Muscle layer of duodenum (tissue), 2 donors: Measurements from ENCODE around the gene TCTN1.

Experiments used
- H3K27ac ChIP-seq: one replicate; pipeline ENCODE4 v1.7.0; 2013; ENCODE audit warnings: mild to moderate bottlenecking, low read length
- H3K27me3 ChIP-seq: one replicate; pipeline ENCODE4 v1.7.0; 2013; ENCODE audit warnings: low read depth, mild to moderate bottlenecking, control low read depth, low read length
- H3K36me3 ChIP-seq, 2 donors: one replicate each; pipeline ENCODE4 v1.7.0; 2013; ENCODE audit warnings: low read length in 2 of 2, control low read depth in 1 of 2, mild to moderate bottlenecking in 1 of 2; ENCODE audit not compliant: insufficient read depth in 2 of 2, control insufficient read depth in 1 of 2
- H3K4me1 ChIP-seq, 2 donors: one replicate each; pipeline ENCODE4 v1.7.0; 2013; ENCODE audit warnings: low read length in 2 of 2, mild to moderate bottlenecking in 2 of 2, control low read depth in 1 of 2, moderate library complexity in 1 of 2; ENCODE audit not compliant: insufficient read depth in 2 of 2, control insufficient read depth in 1 of 2
- H3K4me3 ChIP-seq, 2 donors: one replicate each; pipeline ENCODE4 v1.7.0; 2013; ENCODE audit warnings: low read length in 2 of 2, low read depth in 1 of 2, mild to moderate bottlenecking in 1 of 2
- H3K9me3 ChIP-seq, 2 donors: one replicate each; pipeline ENCODE4 v1.7.0; 2013; ENCODE audit warnings: low read length in 2 of 2, control low read depth in 1 of 2, mild to moderate bottlenecking in 1 of 2; ENCODE audit not compliant: control insufficient read depth in 1 of 2
- donor health status: healthy.

The TCTN1 gene

GRCh38 chr12:110667671-110668070 lies 53.7 kb downstream of the TCTN1 start:
- Histone ChIP-seq H3K36me3 (peaks cover 0 to 10% of the 10 kb centered on the region in 2 donors), H3K27ac (no peak overlapping the region), H3K4me3 (no peak overlapping the region), H3K9me3 (peaks cover 7 to 18% of the 10 kb centered on the region in 2 donors), H3K4me1 (no peaks in the 10 kb centered on the region), H3K27me3 (no peaks in the 10 kb centered on the region)

- Histone ChIP-seq H3K27ac (no peak overlapping the region), H3K4me3 (no peak overlapping the region), H3K9me3 (peaks cover 7 to 18% of the 10 kb centered on the region in 2 donors)
Measured at GRCh38 chr12:110668480-110669192, 54.7 kb downstream of the TCTN1 start.

GRCh38 chr12:110669193-110669502 lies 55.2 kb downstream of the TCTN1 start:
- H3K27ac ChIP-seq: no peak overlapping the region
- H3K36me3 ChIP-seq: peaks cover 0 to 10% of the 10 kb centered on the region in 2 donors
- H3K27me3 ChIP-seq: no peaks in the 10 kb centered on the region
- no peaks in the 10 kb centered on the region for H3K4me1 ChIP-seq
- peaks cover 7 to 18% of the 10 kb centered on the region in 2 donors for H3K9me3 ChIP-seq
- H3K4me3 ChIP-seq: no peak overlapping the region

More at GRCh38 chr12:110668480-110669192, 54.7 kb downstream of the TCTN1 start:
- Histone ChIP-seq H3K4me1 (no peaks in the 10 kb centered on the region), H3K27me3 (no peaks in the 10 kb centered on the region), H3K36me3 (peaks cover 0 to 10% of the 10 kb centered on the region in 2 donors)

GRCh38 chr12:110670161-110670701 lies 56.3 kb downstream of the TCTN1 start:
- no peak overlapping the region for H3K4me3 ChIP-seq
- H3K9me3 ChIP-seq: peaks cover 0 to 10% of the 10 kb centered on the region in 2 donors
- no peak overlapping the region for H3K27ac ChIP-seq
- no peaks in the 10 kb centered on the region for H3K27me3 ChIP-seq
- H3K4me1 ChIP-seq: no peaks in the 10 kb centered on the region
- peaks cover 0 to 5% of the 10 kb centered on the region in 2 donors for H3K36me3 ChIP-seq

GRCh38 chr12:110676171-110676570 lies 62.2 kb downstream of the TCTN1 start:
- peaks cover 0 to 5% of the 10 kb centered on the region in 2 donors for H3K4me1 ChIP-seq
- no peaks in the 10 kb centered on the region for H3K36me3 ChIP-seq
- H3K27ac ChIP-seq: no peak overlapping the region
- H3K27me3 ChIP-seq: no peaks in the 10 kb centered on the region
- no peak overlapping the region for H3K4me3 ChIP-seq
- H3K9me3 ChIP-seq: no peaks in the 10 kb centered on the region

- H3K27ac ChIP-seq: no peak overlapping the region
- H3K36me3 ChIP-seq: no peaks in the 10 kb centered on the region
- H3K4me1 ChIP-seq: peaks cover 0 to 5% of the 10 kb centered on the region in 2 donors
- no peaks in the 10 kb centered on the region for H3K9me3 ChIP-seq
- H3K27me3 ChIP-seq: no peaks in the 10 kb centered on the region
- H3K4me3 ChIP-seq: no peak overlapping the region
Measured at GRCh38 chr12:110677206-110677911, 63.4 kb downstream of the TCTN1 start.

- H3K4me3 ChIP-seq: no peak overlapping the region
- peaks cover 0 to 5% of the 10 kb centered on the region in 2 donors for H3K4me1 ChIP-seq
- H3K9me3 ChIP-seq: no peaks in the 10 kb centered on the region
- no peaks in the 10 kb centered on the region for H3K27me3 ChIP-seq
- no peak overlapping the region for H3K27ac ChIP-seq
- peaks cover 0 to 2% of the 10 kb centered on the region in 2 donors for H3K36me3 ChIP-seq
Measured at GRCh38 chr12:110677982-110678381, 64.1 kb downstream of the TCTN1 start.

- no peaks in the 10 kb centered on the region for H3K27me3 ChIP-seq
- H3K4me1 ChIP-seq: peaks cover 0 to 5% of the 10 kb centered on the region in 2 donors
Measured at GRCh38 chr12:110679201-110679600, 65.3 kb downstream of the TCTN1 start.

GRCh38 chr12:110680032-110680431 lies 66.1 kb downstream of the TCTN1 start:
- Histone ChIP-seq H3K36me3 (peaks cover 0 to 7% of the 10 kb centered on the region in 2 donors), H3K9me3 (no peaks in the 10 kb centered on the region), H3K27ac (no peak overlapping the region), H3K27me3 (no peaks in the 10 kb centered on the region), H3K4me3 (no peak overlapping the region), H3K4me1 (peaks cover 0 to 5% of the 10 kb centered on the region in 2 donors)

More at GRCh38 chr12:110679201-110679600, 65.3 kb downstream of the TCTN1 start:
- Histone ChIP-seq H3K4me3 (no peak overlapping the region), H3K36me3 (peaks cover 0 to 4% of the 10 kb centered on the region in 2 donors), H3K9me3 (no peaks in the 10 kb centered on the region), H3K27ac (no peak overlapping the region)

GRCh38 chr12:110683888-110684287 lies 70.0 kb downstream of the TCTN1 start:
- no peak overlapping the region for H3K27ac ChIP-seq
- H3K27me3 ChIP-seq: no peaks in the 10 kb centered on the region
- H3K4me3 ChIP-seq: no peak overlapping the region
- peaks cover 4 to 15% of the 10 kb centered on the region in 2 donors for H3K4me1 ChIP-seq
- H3K36me3 ChIP-seq: peaks cover 0 to 8% of the 10 kb centered on the region in 2 donors
- H3K9me3 ChIP-seq: no peaks in the 10 kb centered on the region

- Histone ChIP-seq H3K9me3 (no peaks in the 10 kb centered on the region), H3K36me3 (peaks cover 0 to 8% of the 10 kb centered on the region in 2 donors), H3K4me1 (peaks cover 4 to 15% of the 10 kb centered on the region in 2 donors), H3K27ac (no peak overlapping the region), H3K27me3 (no peaks in the 10 kb centered on the region), H3K4me3 (no peak overlapping the region)
Measured at GRCh38 chr12:110684312-110684836, 70.4 kb downstream of the TCTN1 start.
